ENCODE results near the gene B4GALT6. TPM values are rescaled to one million over a fixed set of nuclear protein-coding genes. Genes with fewer than 3 reads are reported as not detected.

B4GALT6 gene
- total and polyA plus RNA-seq, 2 of the 13 experiments (the other 11 are each of a cell fraction or from before 2014, with no cell fraction given), result 1.9 to 3.3 TPM

GRCh38 chr18:31660763-31661162 is 23.6 kb downstream of the B4GALT6 start:
- in situ Hi-C loops (cut with HindIII; ENCODE audit: extremely low pct_ligation_motif_present, low pct_unique_long_range_greater_than_20kb), result no loop called here
- POLR2A ChIA-PET, result no interaction called here

GRCh38 chr18:31659576-31660177 is 24.7 kb downstream of the B4GALT6 start:
- H3K79me2 ChIP-seq (ENCODE audit: insufficient read depth, low read length), result no peaks in the 10 kb centered on the region
- no peaks in the 10 kb centered on the region for H4K20me1 ChIP-seq (ENCODE audit: insufficient read depth, low read length)
- FAIRE-seq (no peak), ATAC-seq (no peak), DNase-seq (ENCODE audit: low spot score) (no peak)
- BruUV-seq (replicated peaks), result no TSS peak
- H3K4me1 ChIP-seq (ENCODE audit: insufficient read depth, low read length), result no peaks in the 10 kb centered on the region
- no peak overlapping the region for H3K27ac ChIP-seq (ENCODE audit: extremely low read length, insufficient read depth, low read length)
- no peak overlapping the region for H3K4me2 ChIP-seq (ENCODE audit: low read depth, low read length)
- intact Hi-C loops (cut with micrococcal nuclease; ENCODE audit: unreplicated experiment) (no loop called here), in situ Hi-C loops (cut with HindIII; ENCODE audit: extremely low pct_ligation_motif_present, low pct_unique_long_range_greater_than_20kb) (no loop called here)
- no peaks in the 10 kb centered on the region for H3K36me3 ChIP-seq (replicated peaks in 1 of 2; ENCODE audit: control insufficient read depth in 1 of 2, insufficient read depth in 2 of 2, low read length in 2 of 2)
- WGBS (ENCODE audit: low lambda C conversion rate), result 69% methylated on average over 1 of the region's 1 CpG
- no peak overlapping the region for H3K9ac ChIP-seq (ENCODE audit: insufficient read depth, low read depth, low read length)
- ChIA-PET POLR2A (no interaction called here), CTCF (ENCODE audit: low intra/inter-chr PET ratio, low total read pairs) (no interaction called here)
- no peak overlapping the region for H2AFZ ChIP-seq (ENCODE audit: low read length)
- TF ChIP-seq BATF2 (CRISPR knock-in tag; IDR thresholded peaks at IDR 0.05), result no peak
- TF ChIP-seq ZNF7 (CRISPR knock-in tag; IDR thresholded peaks at IDR 0.05), result no peak
- TF ChIP-seq FOXK1 (CRISPR knock-in tag; IDR thresholded peaks at IDR 0.05; ENCODE audit: borderline replicate concordance, low read depth), result no peak
- no peak for TF ChIP-seq ZNF362 (CRISPR knock-in tag; IDR thresholded peaks at IDR 0.05; ENCODE audit: borderline replicate concordance)
- no peak for TF ChIP-seq ATM (IDR thresholded peaks at IDR 0.05; ENCODE audit: borderline replicate concordance)
- H3K27me3 ChIP-seq (ENCODE audit: control insufficient read depth in 1 of 2, insufficient read depth in 2 of 2, low read length in 2 of 2), result no peaks in the 10 kb centered on the region
- no peaks in the 10 kb centered on the region for H3K9me3 ChIP-seq (ENCODE audit: low read length)
- H3K4me3 ChIP-seq (replicated peaks in 1 of 3; ENCODE audit: insufficient read depth in 1 of 3, low read depth in 2 of 3, low read length in 3 of 3), result no peak overlapping the region

More at GRCh38 chr18:31660763-31661162, 23.6 kb downstream of the B4GALT6 start:
- Histone ChIP-seq H3K9ac (ENCODE audit: insufficient read depth, low read depth, low read length) (no peak overlapping the region), H4K20me1 (ENCODE audit: insufficient read depth, low read length) (no peaks in the 10 kb centered on the region), H3K79me2 (ENCODE audit: insufficient read depth, low read length) (no peaks in the 10 kb centered on the region), H3K4me3 (replicated peaks in 1 of 3; ENCODE audit: insufficient read depth in 1 of 3, low read depth in 2 of 3, low read length in 3 of 3) (no peak overlapping the region), H3K4me2 (ENCODE audit: low read depth, low read length) (no peak overlapping the region), H3K36me3 (replicated peaks in 1 of 2; ENCODE audit: control insufficient read depth in 1 of 2, insufficient read depth in 2 of 2, low read length in 2 of 2) (no peaks in the 10 kb centered on the region), H3K4me1 (ENCODE audit: insufficient read depth, low read length) (no peaks in the 10 kb centered on the region), H3K27me3 (ENCODE audit: control insufficient read depth in 1 of 2, insufficient read depth in 2 of 2, low read length in 2 of 2) (no peaks in the 10 kb centered on the region), H3K9me3 (ENCODE audit: low read length) (no peaks in the 10 kb centered on the region), H2AFZ (ENCODE audit: low read length) (no peak overlapping the region), H3K27ac (ENCODE audit: extremely low read length, insufficient read depth, low read length) (no peak overlapping the region)
- BruUV-seq (replicated peaks), result no TSS peak
- CTCF ChIA-PET (ENCODE audit: low intra/inter-chr PET ratio, low total read pairs), result no interaction called here
- TF ChIP-seq ZNF317 (CRISPR knock-in tag; IDR thresholded peaks at IDR 0.05), result peak; percentile 98
- no peak for TF ChIP-seq STAT5B (CRISPR knock-in tag; IDR thresholded peaks at IDR 0.05)
- TF ChIP-seq CENPX (CRISPR knock-in tag; IDR thresholded peaks at IDR 0.05), result no peak
- no peak for TF ChIP-seq ATF6 (CRISPR knock-in tag; conservative IDR thresholded peaks at IDR 0.05)
- TF ChIP-seq CBFB (CRISPR knock-in tag; IDR thresholded peaks at IDR 0.05), result no peak
- no peak for ATAC-seq
- no peak for DNase-seq (ENCODE audit: low spot score)
- 69% methylated on average over 4 of the region's 4 CpGs for WGBS (ENCODE audit: low lambda C conversion rate)
- FAIRE-seq, result no peak
- intact Hi-C loops (cut with micrococcal nuclease; ENCODE audit: unreplicated experiment), result no loop called here

All from HepG2 (cell line).